ENCODE results near the gene KLF4.
"Not testable (repeated sequence)": the region's sequence is repeated elsewhere in the genome, so short reads cannot be mapped to it uniquely, and the experiment has no call there.

DNA sequence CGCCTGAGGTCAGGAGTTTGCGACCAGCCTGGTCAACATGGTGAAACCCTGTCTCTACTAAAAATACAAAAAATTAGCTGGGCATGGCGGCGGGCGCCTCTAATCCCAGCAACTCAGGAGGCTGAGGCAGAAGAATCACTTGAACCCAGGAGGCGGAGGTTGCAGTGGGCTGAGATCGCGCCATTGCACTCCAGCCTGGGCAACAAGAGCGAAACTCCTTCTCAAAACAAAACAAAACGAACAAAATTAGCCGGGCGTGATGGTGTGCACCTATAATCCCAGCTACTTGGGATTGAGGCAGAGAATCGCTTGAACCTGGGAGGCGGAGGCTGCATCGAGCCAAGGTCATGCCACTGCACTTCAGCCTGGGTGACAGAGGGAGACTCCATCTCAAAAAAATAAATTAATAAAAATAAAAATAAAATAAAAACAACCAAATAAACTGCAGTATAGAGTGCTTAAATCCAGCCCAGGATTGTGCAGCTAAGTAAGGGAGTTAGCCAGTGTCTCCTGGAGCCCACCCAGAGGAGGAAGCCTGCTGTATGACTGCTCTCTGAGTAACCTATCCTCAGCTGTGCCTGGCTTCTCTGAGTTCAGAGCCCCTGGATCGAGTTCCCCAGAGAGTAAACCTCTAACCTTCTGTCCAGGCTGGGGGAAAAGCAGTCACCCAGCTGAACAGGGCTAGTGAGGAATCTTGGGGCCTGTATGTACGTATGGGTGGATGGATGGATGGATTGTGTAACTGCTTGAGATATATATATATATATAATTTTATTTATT lies 11.0 kb upstream of the KLF4 start:
- TF ChIP-seq, protein P1, sequence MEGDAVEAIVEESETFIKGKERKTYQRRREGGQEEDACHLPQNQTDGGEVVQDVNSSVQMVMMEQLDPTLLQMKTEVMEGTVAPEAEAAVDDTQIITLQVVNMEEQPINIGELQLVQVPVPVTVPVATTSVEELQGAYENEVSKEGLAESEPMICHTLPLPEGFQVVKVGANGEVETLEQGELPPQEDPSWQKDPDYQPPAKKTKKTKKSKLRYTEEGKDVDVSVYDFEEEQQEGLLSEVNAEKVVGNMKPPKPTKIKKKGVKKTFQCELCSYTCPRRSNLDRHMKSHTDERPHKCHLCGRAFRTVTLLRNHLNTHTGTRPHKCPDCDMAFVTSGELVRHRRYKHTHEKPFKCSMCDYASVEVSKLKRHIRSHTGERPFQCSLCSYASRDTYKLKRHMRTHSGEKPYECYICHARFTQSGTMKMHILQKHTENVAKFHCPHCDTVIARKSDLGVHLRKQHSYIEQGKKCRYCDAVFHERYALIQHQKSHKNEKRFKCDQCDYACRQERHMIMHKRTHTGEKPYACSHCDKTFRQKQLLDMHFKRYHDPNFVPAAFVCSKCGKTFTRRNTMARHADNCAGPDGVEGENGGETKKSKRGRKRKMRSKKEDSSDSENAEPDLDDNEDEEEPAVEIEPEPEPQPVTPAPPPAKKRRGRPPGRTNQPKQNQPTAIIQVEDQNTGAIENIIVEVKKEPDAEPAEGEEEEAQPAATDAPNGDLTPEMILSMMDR (IDR thresholded peaks at IDR 0.05; ENCODE audit: poor library complexity, severe bottlenecking) = not testable (repeated sequence)
- not testable (repeated sequence) for TF ChIP-seq EP300 (conservative IDR thresholded peaks at IDR 0.05; ENCODE audit: poor library complexity, severe bottlenecking); EZH2 (IDR thresholded peaks at IDR 0.05; ENCODE audit: borderline replicate concordance, insufficient read depth, low read length, poor library complexity, severe bottlenecking); SMC3 (conservative IDR thresholded peaks at IDR 0.05; ENCODE audit: poor library complexity); POLR2AphosphoS5 (IDR thresholded peaks at IDR 0.05)
